Anterior cingulate cortex (tissue), 58 donors: ENCODE data around the gene RPS6KA4.
A peak's percentile ranks its signal among the peaks of the same experiment; 100 is the strongest.

ENCODE experiments used
- DNase-seq, 58 donors: peaks; one replicate each; lab custom pipeline; 2025; lab: John Stamatoyannopoulos, UW

Gene RPS6KA4

GRCh38 chr11:64344787-64345186, 14.2 kb upstream of the RPS6KA4 start:
- DNase-seq: no peak

DNA sequence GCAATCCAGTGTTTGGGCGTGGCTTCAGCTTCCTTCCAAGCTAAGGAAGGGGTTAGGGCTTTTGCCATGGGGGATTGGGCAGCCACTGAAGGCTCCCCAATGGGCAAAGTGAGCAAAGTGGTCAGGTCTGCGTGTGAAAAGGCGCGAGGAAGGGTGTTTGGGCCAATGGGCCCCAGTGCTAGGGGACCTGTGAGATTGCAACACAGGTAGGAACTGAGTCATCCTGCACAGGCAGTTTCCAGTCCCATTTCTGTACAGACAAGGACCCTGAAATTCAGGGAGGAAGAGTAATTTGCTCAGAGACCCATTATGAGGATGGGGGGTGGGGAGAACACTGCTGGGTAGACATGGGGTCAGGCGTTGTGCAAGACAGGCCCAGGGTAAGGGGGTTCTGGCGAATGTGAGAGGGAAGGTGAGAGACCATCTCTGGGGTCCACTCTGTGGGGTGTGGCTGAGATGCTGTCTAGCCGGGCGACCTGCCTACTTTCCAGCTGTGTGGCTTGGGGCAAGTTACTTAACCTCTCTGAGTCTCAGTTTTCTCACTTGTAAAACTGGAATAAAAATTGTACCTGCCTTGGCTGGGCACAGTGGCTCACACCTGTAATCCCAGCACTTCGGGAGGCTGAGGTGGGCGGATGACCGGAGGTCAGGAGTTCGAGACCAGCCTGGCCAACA, 11.6 kb upstream of the RPS6KA4 start:
- DNase-seq: no peak

- DNase-seq: peak in 2 of 58 donors; percentile 12 to 19
These were observed 10.5 kb upstream of the RPS6KA4 start for GRCh38 chr11:64348383-64349024.

DNA sequence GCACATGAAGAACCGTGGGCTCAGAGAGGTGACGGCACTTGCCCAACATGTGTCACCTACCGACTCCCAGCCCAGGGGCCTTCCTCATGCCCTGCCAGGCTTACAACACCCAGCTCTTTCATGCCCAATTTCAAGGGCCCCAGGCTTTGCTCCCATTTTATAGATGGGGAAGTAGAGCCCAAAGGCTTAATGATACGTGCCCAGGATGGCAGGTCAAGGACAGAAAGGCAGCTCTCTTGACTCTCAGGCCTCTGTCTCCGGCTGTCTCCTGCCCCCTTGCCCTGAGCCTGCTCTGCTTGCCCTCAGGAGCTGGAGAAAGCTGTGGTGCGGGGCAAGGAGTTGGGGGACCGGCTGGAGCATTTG, 10.0 kb upstream of the RPS6KA4 start:
- no peak for DNase-seq

DNA sequence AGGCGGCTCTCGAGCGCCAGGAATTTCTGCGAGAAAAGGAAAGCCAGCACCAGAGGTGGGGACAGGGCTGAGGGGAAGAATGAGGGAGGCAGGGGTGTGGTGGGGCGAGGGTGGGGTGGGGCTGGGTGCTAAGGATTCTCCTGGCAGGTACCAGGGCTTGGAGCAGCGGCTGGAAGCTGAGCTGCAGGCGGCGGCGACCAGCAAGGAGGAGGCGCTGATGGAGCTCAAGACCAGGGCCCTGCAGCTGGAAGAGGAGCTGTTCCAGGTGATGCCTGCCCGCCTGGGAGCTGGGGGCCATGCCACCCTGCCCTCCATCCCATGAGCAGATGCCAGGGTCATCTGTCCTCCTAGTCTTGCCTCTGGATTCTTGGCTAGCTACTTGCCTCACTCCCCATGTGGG, 9.6 kb upstream of the RPS6KA4 start:
- DNase-seq: no peak

- DNase-seq: no peak
These were observed 7.8 kb upstream of the RPS6KA4 start for GRCh38 chr11:64351136-64351631.

DNA sequence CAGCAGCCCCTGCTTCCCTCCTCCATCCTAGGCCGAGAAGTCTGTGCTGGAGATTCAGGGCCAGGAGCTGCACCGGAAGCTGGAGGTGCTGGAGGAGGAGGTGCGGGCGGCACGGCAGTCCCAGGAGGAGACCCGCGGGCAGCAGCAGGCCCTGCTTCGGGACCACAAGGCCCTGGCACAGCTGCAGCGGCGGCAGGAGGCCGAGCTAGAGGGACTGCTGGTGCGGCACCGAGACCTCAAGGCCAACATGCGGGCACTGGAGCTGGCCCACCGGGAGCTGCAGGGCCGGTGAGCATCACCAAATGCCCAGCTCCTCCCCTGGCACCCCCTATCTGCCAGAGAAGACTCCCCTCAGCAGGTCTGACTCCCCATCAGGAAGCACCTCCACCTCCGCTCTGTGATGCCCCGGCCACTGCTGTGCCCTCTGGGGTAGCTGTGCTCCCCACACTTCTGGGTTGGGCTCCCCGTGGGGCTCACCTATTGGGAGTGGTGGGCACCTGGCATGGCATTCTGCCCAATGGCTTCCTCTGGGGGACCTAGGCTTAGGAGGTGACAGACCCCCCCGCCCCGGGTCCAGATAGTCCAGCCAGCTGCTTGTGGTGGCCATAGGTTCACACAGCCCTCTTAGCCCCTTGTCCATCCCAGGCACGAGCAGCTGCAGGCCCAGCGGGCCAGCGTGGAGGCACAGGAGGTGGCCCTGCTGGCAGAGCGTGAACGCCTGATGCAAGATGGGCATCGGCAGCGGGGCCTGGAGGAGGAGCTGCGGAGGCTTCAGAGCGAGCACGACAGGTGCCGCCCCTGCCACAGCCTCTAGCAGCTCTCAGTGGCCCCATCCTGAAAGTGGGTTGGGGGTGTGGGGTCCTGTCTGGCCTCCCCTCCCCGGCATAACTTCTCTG, 6.6 kb upstream of the RPS6KA4 start:
- DNase-seq: no peak

GRCh38 chr11:64352995-64353714, 5.8 kb upstream of the RPS6KA4 start:
- no peak for DNase-seq

DNA sequence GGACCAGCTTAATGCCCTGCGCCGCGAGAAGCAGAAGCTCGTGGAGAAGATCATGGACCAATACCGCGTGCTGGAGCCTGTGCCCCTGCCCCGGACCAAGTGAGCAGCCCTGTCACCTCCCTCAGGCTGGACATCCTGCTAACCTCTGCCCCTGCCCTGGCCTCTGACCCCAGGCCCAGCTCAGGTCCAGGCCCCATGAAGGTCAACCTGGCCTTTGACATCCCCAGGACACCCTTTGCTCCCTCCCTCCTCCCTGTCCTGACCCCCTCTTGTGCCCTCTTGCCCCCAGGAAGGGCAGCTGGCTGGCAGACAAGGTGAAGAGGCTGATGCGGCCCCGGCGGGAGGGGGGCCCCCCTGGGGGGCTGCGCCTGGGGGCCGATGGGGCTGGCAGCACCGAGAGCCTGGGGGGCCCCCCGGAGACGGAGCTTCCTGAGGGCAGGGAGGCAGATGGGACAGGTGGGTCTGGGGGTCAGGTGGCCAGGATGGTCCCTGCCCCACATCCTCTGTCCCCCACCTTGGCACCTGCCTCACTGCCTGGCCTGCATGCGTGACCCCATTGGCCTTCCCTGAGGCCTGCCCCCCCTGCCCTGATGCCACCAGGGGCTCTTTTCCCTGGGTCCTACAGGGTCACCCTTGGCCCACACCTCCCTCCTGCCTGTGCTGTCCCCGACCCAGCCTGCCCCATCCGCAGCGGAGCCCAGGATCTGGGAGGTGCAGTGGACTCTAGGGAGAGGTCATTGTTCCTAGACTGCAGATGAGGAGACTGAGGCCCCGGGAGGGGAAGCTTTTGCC, 5.1 kb upstream of the RPS6KA4 start:
- no peak for DNase-seq

DNA sequence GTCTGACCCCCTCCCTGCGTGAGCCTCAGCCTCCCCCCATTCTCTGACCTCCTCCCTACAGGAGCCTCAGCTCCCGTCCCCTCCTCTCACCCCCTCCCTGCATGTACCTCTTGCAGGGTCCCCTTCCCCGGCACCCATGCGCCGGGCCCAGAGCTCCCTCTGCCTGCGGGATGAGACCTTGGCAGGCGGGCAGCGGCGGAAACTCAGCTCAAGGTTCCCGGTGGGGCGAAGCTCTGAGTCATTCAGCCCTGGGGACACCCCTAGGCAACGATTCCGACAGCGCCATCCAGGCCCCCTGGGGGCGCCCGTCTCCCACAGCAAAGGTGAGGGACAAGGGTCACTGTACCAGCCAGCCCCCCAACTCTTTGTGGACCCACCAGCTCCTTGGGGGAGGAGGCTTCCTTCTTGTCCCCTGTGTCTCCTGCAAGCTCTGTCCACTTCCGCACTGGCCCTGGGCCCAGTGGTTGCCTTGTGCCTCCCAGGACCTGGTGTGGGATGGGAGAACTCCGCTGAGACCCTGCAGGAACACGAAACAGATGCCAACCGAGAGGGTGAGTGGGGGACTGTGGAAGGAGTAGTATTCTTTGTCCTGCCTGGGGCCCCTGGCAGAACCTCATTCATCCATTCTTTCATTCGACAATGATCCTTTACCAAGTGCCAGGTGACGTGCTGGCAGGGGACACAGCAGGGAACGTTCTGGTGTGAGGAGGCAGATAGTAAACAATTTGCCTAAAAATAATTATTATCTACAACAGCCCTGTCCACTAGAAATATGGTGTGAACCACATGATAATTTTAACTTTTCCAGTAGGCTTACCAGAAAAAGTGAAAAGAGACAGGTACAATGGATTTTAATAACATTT, 3.7 kb upstream of the RPS6KA4 start:
- peak in 52 of 58 donors; percentile 6 to 82 (median 56) for DNase-seq

- peak in 1 of 58 donors; percentile 6 for DNase-seq
These were observed 2.2 kb upstream of the RPS6KA4 start for GRCh38 chr11:64356498-64357411.

GRCh38 chr11:64357446-64357845, 1.5 kb upstream of the RPS6KA4 start:
- no peak for DNase-seq

- no peak for DNase-seq
These were observed 942 bp upstream of the RPS6KA4 start for GRCh38 chr11:64357904-64358535.

- peak in 3 of 58 donors; percentile 54 to 60 (median 57) for DNase-seq
These were observed 441 bp upstream of the RPS6KA4 start for GRCh38 chr11:64358536-64358906.

DNA sequence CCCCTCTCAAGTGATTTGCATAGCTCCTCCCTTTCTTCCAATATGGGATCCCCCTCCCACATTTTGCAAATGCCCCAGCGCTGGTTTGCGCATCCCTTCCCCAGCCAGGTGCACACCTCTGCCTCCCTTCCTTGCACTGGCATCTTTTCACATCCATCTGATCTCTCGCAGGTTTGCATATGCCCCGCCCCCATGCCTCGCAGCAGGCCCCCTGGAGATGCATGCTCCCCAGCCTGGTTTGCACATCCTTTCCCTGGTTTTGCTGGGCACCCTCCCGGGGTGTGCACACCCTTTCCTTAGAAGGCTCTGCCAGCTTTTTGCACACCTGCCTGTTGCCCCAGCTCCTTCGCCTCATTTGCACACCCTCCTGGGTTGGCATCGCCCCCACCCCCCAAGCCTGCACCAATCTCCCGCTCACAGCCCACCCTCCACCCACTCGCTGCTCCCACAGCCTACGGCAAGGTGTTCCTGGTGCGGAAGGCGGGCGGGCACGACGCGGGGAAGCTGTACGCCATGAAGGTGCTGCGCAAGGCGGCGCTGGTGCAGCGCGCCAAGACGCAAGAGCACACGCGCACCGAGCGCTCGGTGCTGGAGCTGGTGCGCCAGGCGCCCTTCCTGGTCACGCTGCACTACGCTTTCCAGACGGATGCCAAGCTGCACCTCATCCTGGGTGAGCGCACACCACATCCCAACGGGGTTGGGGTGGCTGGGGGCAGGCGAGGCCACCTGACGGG, 917 bp downstream of the RPS6KA4 start:
- peak in 30 of 58 donors; percentile 14 to 68 (median 39) for DNase-seq

DNA sequence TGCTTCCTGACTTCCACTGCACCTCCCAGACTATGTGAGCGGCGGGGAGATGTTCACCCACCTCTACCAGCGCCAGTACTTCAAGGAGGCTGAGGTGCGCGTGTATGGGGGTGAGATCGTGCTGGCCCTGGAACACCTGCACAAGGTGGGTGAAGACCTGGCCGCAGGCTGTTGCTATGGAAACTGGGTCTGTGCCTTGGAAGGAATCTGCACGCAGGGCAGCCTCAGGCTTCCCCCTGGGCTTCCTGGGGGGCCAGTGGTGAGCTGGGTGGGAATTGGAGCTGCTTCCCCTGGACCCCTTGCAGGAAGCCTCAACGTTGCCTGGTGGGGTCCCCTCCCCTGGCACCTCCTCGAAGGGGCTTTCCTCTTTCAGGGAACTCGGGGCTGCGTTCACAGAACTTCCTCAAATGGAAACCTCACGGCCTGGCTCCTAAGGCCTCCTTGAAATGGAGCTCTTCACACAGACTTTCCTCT, 1.5 kb downstream of the RPS6KA4 start:
- DNase-seq: no peak
